Stimulated activated CD8-positive, alpha-beta memory T cell treated with anti-CD3 and anti-CD28 coated beads, Interleukin-2, amount 100 ng/mL, for 48 hours (primary cell): ENCODE results near the gene MICAL3.
"Not testable (repeated sequence)": the region's sequence is repeated elsewhere in the genome, so short reads cannot be mapped to it uniquely, and the experiment has no call there.

ENCODE experiments used
- DNase-seq, 2 donors: peaks; one replicate each; pipeline ENCODE4 v3.0.0-alpha.2; 2020; ENCODE audit warnings: low read depth in 2 of 2

Gene MICAL3

GRCh38 chr22:18060646-18061620, 36.6 kb upstream of the MICAL3 start:
- DNase-seq = no peak

- DNase-seq = no peak
These were observed 35.6 kb upstream of the MICAL3 start for GRCh38 chr22:18059991-18060390.

DNA sequence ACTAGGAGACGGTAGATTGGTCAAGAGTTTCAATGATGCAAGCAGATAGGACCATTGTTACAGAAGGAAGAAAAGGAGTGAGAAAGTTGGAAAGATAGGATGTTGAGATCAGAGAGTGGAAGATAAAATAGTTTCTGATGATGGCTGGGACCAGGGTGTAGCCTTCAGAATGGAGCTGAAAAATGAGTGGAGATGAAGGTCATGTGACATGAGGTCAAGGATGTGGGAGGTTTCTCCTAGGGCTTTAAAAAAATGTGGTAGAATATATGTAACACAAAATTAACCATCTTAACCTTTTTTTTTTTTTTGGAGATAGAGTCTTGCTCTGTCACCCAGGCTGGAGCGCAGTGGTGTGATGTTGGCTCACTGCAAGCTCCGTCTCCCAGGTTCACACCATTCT, 35.1 kb upstream of the MICAL3 start:
- no peak for DNase-seq

- no peak for DNase-seq
These were observed 34.7 kb upstream of the MICAL3 start for GRCh38 chr22:18059094-18059417.

DNA sequence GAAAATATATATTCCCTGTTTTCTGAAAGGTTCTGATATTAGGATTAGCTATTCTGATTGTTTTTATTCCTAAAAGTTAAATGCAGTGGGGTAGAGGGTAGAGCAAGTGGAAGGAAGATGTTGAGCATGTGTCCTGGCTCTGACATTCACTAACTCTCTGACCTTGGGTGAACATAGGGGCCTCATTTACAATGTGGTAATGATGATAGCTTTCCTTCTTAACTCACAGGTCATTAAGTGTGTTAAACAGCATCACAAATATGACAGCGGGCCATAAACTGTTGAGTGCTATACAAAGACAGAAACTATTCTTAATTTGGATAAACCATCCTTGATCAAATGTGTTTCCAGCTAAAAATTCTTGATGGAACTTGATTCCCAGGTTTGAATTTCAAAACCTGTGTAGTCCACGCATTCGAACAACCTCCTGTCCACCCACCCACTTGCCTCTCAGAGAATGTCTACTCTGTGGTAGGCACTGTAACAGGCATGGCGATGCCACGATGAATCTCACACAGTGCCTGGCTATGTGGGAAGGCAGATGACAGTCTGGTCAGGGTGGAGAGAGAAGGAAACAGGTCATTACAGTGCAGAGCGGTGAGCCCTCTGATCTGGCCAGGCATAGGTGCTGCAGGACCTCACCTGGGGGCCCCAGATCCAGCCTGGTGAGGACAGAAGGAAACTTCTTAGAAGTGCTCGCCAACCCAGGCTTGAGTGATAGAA, 34.2 kb upstream of the MICAL3 start:
- DNase-seq = no peak

DNA sequence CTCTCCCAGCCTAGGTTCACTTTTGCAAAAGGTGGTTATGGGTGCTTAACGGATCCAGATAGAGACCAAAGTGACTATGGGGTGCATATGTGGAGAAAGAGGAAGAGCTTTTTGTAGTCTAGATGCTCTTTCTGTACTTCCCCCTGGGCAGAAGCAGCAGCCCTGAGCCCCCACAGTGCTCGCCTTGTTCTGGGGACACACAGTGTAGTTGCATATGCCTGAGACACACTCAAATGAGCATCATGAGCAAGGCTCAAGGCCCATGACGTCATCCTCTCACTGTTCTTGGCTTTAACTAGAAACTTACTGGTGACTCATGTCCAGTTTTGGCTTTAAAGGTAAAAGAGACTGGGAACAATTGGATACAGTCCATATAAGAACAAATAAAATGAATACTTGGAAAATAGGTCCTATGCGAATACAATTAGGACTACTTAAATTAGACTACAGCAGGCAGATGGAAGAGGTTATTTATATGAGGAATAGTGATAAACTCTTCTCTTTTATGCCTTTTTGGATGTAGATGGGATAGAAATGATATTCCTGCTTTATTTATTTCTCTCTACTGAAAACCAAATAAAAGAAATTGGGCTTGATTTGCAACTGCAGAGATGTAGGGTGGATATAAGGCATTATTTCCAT, 33.3 kb upstream of the MICAL3 start:
- no peak for DNase-seq

- no peak for DNase-seq
These were observed 32.6 kb upstream of the MICAL3 start for GRCh38 chr22:18056807-18057474.

GRCh38 chr22:18056161-18056666, 31.9 kb upstream of the MICAL3 start:
- DNase-seq = no peak

GRCh38 chr22:18055619-18056160, 31.3 kb upstream of the MICAL3 start:
- no peak for DNase-seq

DNA sequence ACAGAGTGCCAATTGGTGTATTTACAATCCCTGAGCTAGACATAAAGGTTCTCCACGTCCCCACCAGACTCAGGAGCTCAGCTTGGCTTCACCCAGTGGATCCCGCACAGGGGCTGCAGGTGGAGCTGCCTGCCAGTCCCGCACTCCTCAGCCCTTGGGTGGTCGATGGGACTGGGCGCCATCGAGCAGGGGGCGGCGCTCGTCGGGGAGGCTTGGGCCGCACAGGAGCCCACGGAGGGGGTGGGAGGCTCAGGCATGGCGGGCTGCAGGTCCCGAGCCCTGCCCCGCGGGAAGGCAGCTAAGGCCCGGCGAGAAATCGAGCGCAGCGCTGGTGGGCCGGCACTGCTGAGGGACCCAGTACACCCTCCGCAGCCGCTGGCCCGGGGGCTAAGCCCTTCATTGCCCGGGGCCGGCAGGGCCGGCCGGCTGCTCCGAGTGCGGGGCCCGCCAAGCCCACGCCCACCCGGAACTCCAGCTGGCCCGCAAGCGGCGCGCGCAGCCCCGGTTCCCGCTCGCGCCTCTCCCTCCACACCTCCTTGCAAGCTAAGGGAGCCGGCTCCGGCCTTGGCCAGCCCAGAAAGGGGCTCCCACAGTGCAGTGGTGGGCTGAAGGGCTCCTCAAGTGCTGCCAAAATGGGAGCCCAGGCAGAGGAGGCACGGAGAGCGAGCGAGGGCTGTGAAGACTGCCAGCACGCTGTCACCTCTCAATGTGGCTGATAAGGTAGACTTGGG, 29.0 kb upstream of the MICAL3 start:
- DNase-seq = not testable (repeated sequence)

- DNase-seq = not testable (repeated sequence)
These were observed 26.8 kb upstream of the MICAL3 start for GRCh38 chr22:18051113-18051512.

DNA sequence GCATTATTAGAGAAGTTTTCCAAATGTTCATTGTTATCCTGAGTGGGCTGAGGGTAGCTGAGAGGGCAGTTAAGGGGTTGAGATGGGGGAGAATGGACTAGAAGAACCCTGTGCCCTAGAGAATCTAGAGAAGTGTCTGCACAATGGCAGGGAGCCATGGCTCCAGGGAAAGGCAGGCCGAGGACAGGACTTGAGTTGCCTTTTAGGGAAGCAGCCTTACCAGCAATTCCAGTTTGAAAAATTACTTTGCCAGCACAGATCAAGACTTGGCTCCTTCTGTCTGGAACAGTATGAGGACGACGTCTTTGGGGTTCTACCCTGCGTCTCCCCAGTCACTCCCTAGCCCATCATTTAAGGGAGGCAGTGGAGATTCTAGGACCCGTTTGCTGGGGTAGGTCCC, 25.7 kb upstream of the MICAL3 start:
- DNase-seq = no peak

- DNase-seq = no peak
These were observed 24.1 kb upstream of the MICAL3 start for GRCh38 chr22:18048441-18048898.

- DNase-seq = no peak
These were observed 23.7 kb upstream of the MICAL3 start for GRCh38 chr22:18048041-18048440.

DNA sequence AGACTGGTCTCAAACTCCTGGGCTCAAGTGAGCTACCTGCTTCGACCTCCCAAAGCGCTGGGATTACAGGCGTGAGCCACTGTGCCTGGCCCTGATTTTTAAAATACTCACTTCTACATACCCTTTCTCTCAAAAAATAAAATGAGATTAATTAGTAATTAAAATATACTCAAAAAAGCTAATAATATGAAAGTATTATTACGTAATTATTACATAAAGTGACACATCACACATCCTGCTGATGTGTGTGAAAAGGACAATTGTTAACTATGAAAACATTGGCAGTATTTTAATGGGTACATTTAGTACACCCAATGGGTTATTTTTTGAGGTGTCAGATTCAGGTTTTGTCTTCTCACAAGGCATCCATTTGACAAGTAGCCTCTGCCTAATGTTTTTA, 21.4 kb upstream of the MICAL3 start:
- no peak for DNase-seq

GRCh38 chr22:18044548-18045271, 20.3 kb upstream of the MICAL3 start:
- no peak for DNase-seq

- no peak for DNase-seq
These were observed 18.3 kb upstream of the MICAL3 start for GRCh38 chr22:18042685-18043084.

DNA sequence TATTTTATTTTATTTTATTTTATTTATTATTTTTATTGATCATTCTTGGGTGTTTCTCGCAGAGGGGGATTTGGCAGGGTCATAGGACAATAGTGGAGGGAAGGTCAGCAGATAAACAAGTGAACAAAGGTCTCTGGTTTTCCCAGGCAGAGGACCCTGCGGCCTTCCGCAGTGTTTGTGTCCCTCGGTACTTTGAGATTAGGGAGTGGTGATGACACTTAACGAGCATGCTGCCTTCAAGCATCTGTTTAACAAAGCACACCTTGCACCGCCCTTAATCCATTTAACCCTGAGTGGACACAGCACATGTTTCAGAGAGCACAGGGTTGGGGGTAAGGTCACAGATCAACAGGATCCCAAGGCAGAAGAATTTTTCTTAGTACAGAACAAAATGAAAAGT, 16.5 kb upstream of the MICAL3 start:
- DNase-seq = not testable (repeated sequence)

DNA sequence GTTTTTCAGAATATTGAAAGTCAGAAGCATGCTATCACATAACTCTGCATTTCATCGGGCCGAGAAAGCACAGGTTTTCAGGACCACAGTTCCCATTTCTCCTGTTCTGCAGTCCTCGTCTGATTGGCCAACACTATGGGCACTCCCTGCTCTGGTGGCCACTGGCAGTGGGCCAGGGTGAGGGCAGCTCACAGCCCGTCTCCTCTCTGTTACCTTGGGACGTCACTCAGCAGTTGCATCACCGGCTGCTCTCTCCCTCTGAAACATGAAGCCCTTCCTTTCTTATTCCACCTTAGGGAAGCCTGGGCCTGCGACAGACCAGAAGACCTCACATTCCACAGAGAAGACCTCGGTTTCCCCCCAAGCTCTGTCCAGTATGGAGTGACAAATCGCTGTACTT, 11.4 kb upstream of the MICAL3 start:
- DNase-seq = no peak

GRCh38 chr22:18034076-18034475, 9.7 kb upstream of the MICAL3 start:
- DNase-seq = no peak
